TTC549 (cell line): ENCODE results near the gene DUSP22.

Source experiments
- FAIRE-seq: peaks from 2 replicates; lab custom pipeline; 2012; peaks lifted over from hg19 to GRCh38; lab: Jason Lieb, UNC

The DUSP22 gene

DNA sequence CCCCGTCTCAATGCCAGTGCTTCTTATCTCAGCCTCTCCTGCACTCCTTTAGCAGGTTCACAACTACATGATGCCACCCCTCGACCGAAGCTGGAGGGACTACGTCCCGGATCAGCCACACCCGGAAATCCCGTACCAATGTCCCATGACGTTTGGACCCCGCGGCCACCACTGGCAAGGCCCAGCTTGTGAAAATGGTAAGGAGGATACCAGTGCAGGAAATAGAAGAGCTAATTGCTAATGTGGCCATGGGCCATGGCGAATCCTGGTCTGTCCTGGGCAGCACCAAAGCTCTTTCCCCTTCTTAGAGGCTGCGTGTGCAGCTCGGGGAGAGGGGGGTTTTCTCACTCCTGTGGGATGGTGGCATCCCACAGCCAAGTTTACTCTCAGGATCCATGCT, 104.8 kb downstream of the DUSP22 start:
- FAIRE-seq: no peak

DNA sequence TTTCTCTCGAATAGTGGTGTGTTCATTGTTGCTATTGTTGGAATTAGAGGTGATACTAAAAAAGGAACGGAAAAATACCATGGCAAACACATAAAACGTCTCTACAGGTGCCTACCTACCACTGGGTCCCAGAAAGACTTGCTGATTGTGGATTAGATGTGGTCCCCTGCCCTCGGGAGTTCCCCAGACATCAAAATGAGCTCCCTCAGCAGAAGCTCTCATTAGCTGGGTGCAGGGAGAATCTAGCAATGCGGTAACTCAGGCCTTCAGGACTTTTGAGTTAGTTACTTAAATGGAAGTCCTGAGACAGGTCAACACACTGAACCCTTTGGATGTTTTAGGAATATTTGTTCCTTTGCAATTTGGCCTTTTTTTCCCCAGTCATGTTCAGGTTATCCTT, 105.3 kb downstream of the DUSP22 start:
- FAIRE-seq: no peak

DNA sequence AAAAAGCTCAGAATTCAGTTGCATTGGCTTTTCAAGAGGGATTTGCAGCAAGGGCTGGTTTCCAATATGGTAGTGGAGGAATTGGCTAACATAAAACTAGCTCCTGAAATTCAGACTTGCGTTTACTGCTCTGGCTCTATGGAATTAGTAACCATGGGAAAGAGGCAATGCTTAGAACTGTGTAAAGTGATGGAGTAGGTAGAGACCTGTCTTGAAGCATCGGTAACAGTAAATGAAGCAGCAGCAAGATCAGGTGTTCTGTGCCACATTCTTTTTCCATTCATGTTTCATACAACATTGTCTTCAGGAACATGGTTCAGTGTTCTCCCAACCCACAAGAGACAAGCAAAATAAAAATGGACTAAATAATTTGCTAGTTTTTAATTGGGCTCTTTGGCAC, 105.8 kb downstream of the DUSP22 start:
- no peak for FAIRE-seq

DNA sequence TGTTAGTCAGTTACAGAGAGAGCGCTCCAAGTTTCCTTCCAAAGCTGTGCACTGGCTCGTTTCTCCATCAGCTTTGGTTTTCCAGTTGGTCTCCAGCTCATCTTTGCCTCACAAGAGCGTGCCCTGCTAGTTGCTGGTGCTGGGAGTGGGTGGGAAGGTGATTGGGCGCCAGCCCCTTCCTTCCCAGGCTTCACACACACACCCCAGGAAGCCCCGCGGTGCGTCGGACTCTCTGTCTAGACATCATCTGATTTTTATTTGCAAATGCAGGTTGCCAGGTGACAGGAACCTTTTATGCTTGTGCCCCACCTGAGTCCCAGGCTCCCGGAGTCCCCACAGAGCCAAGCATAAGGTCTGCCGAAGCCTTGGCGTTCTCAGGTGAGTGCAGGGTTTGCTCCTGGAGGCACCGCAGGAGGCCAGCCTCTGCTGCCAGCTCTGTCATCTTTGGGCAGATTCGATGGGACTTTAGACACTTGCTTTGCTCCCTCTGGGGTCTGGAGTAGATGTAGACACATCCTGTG, 106.3 kb downstream of the DUSP22 start:
- FAIRE-seq: no peak

DNA sequence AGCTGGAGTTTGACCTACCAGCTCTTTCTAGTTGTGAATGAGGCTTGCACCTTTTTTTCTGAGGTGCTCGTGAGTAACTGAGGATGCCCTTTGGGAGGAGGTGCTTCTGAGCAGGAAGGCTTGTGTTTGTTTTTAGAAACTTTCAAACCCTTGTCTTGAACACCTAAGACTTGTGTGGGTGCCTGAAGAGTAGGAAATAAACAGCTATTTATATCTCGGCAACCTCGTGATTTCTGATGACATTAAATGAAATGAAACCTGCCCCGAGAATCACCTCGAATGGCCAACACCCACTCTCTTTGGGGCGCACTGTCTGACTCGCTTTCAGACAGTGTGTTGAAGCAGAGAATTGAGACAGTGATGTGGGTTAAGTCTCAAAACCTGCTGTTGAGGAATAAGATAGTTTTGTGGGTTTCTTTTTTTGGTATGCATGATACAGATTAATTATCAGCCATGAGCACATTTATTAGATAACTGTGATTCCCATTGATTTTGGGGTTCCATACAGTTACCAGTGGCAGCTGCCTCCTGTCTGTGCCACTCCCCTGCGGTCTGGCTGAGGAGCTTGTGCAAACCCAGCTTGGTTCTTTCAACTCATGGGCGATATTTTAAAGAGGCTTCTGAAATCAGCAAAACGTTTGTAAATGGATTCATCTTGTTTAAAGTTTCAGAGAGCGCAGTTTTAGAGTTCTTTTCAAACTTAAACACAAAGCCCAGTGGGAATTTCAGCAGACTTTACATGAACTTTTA, 107.7 kb downstream of the DUSP22 start:
- FAIRE-seq: no peak

DNA sequence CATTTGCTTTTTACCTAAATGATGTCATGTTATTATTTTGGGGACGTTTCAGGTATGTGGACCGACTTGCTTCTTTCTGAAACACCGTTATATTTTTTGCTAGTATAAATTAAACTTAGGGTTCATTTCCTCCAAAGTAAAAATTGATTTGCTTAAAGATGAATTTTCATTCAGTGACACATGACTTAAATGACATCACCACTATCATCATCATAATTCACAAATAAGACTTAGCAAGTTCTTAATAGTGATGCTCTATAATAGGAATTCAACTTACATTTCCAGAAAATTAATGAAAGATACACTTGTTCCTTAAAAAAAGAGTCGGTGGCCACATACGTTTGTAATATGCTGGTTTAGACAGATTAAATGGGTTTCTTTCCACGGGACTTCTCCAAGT, 108.5 kb downstream of the DUSP22 start:
- no peak for FAIRE-seq
